ENCODE results near the gene PTCH2. TPM values are rescaled to one million over a fixed set of nuclear protein-coding genes. Genes with fewer than 3 reads are reported as not detected.

The PTCH2 gene
- total and polyA plus RNA-seq, 2 of the 13 experiments (the other 11 are each of a cell fraction or from before 2014, with no cell fraction given) = 0.60 to 1.5 TPM

DNA sequence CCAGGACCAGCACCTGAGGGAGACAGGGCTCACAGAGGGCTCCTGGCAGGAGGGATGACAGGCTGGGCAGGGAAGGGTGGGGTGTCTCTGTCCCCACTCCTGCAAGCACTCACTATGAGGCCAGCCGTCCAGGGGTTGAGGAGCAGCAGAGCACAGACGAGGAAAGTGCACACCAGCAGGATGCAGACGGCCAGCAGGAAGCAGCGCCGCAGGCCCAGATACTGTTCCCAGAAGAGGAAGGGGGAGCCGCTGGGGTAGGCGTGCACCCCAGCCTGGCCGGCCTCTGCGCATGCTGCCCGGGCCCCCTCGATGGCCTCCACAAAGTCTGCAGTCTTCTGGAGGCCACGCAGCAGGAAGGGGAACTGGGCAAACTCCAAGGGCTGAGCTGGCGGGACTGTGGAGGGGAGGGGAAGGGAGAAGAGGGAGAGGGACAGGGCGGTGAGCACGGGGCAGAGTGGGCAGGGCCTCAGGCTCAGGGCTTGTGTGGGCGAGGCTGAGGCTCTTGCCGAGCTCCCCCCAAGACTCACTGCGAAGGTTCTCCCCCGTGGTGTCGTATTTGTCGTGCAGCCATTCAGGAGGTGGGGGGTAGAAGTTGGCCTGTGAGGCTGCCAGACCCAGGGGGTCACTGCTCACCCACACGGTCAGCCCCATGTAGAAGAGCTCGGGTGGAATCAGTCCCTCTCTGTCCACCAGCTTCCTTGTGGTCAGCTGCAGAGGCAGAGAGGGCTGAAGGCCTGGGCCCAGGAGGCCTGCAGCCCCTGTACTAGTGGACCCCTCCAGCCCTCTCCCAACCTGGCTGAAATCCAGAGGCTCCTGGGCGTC lies 16.5 kb downstream of the PTCH2 start (continued):
- TF ChIP-seq ZNF12 (CRISPR knock-in tag; IDR thresholded peaks at IDR 0.05) (0 out of 2 replicates have a peak, but pooled peaks have one; percentile 52), GATA4 (IDR thresholded peaks at IDR 0.05; ENCODE audit: borderline replicate concordance, low read depth) (0 out of 2 replicates have a peak, but pooled peaks have one; percentile 25), TP53 (CRISPR knock-in tag; conservative IDR thresholded peaks at IDR 0.05) (no peak), ZNF20 (CRISPR knock-in tag; IDR thresholded peaks at IDR 0.05) (no peak; the same call in 1 of the 2 replicates), REXO4 (CRISPR knock-in tag; IDR thresholded peaks at IDR 0.05; ENCODE audit: borderline replicate concordance) (no peak), PITX1 (CRISPR knock-in tag; IDR thresholded peaks at IDR 0.05) (no peak; the same call in 1 of the 2 replicates), ZNF430 (CRISPR knock-in tag; IDR thresholded peaks at IDR 0.05) (0 out of 2 replicates have a peak, but pooled peaks have one; percentile 80), CBX5 (CRISPR knock-in tag; IDR thresholded peaks at IDR 0.05; ENCODE audit: borderline replicate concordance) (peak; percentile 12; the same call in 1 of the 2 replicates), FOXP1 (IDR thresholded peaks at IDR 0.05) (no peak), FOXP1 (CRISPR knock-in tag; IDR thresholded peaks at IDR 0.05) (no peak), HNRNPK (IDR thresholded peaks at IDR 0.05; ENCODE audit: low read depth, low read length, poor library complexity, severe bottlenecking) (peak; percentile 65), ZNF225 (CRISPR knock-in tag; IDR thresholded peaks at IDR 0.05) (peak; percentile 68; the same call in 1 of the 2 replicates), POLR2G (IDR thresholded peaks at IDR 0.05; ENCODE audit: low read depth, low read length) (peak; percentile 73), TCF7 (IDR thresholded peaks at IDR 0.05; ENCODE audit: low read depth) (no peak), GABPB1 (CRISPR knock-in tag; IDR thresholded peaks at IDR 0.05) (peak; percentile 69; the same call in 1 of the 2 replicates)
- TF ChIP-seq, protein P1, sequence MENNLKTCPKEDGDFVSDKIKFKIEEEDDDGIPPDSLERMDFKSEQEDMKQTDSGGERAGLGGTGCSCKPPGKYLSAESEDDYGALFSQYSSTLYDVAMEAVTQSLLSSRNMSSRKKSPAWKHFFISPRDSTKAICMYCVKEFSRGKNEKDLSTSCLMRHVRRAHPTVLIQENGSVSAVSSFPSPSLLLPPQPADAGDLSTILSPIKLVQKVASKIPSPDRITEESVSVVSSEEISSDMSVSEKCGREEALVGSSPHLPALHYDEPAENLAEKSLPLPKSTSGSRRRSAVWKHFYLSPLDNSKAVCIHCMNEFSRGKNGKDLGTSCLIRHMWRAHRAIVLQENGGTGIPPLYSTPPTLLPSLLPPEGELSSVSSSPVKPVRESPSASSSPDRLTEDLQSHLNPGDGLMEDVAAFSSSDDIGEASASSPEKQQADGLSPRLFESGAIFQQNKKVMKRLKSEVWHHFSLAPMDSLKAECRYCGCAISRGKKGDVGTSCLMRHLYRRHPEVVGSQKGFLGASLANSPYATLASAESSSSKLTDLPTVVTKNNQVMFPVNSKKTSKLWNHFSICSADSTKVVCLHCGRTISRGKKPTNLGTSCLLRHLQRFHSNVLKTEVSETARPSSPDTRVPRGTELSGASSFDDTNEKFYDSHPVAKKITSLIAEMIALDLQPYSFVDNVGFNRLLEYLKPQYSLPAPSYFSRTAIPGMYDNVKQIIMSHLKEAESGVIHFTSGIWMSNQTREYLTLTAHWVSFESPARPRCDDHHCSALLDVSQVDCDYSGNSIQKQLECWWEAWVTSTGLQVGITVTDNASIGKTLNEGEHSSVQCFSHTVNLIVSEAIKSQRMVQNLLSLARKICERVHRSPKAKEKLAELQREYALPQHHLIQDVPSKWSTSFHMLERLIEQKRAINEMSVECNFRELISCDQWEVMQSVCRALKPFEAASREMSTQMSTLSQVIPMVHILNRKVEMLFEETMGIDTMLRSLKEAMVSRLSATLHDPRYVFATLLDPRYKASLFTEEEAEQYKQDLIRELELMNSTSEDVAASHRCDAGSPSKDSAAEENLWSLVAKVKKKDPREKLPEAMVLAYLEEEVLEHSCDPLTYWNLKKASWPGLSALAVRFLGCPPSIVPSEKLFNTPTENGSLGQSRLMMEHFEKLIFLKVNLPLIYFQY (CRISPR knock-in tag; IDR thresholded peaks at IDR 0.05; ENCODE audit: borderline replicate concordance) = peak; percentile 55; the same call in 1 of the 2 replicates
- TF ChIP-seq, protein P2, sequence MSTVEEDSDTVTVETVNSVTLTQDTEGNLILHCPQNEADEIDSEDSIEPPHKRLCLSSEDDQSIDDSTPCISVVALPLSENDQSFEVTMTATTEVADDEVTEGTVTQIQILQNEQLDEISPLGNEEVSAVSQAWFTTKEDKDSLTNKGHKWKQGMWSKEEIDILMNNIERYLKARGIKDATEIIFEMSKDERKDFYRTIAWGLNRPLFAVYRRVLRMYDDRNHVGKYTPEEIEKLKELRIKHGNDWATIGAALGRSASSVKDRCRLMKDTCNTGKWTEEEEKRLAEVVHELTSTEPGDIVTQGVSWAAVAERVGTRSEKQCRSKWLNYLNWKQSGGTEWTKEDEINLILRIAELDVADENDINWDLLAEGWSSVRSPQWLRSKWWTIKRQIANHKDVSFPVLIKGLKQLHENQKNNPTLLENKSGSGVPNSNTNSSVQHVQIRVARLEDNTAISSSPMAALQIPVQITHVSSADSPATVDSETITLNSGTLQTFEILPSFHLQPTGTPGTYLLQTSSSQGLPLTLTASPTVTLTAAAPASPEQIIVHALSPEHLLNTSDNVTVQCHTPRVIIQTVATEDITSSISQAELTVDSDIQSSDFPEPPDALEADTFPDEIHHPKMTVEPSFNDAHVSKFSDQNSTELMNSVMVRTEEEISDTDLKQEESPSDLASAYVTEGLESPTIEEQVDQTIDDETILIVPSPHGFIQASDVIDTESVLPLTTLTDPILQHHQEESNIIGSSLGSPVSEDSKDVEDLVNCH (CRISPR knock-in tag; IDR thresholded peaks at IDR 0.05) = peak; percentile 69; the same call in 1 of the 2 replicates
- TF ChIP-seq, protein P3, sequence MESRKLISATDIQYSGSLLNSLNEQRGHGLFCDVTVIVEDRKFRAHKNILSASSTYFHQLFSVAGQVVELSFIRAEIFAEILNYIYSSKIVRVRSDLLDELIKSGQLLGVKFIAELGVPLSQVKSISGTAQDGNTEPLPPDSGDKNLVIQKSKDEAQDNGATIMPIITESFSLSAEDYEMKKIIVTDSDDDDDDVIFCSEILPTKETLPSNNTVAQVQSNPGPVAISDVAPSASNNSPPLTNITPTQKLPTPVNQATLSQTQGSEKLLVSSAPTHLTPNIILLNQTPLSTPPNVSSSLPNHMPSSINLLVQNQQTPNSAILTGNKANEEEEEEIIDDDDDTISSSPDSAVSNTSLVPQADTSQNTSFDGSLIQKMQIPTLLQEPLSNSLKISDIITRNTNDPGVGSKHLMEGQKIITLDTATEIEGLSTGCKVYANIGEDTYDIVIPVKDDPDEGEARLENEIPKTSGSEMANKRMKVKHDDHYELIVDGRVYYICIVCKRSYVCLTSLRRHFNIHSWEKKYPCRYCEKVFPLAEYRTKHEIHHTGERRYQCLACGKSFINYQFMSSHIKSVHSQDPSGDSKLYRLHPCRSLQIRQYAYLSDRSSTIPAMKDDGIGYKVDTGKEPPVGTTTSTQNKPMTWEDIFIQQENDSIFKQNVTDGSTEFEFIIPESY (CRISPR knock-in tag; IDR thresholded peaks at IDR 0.05) = no peak; the same call in 1 of the 2 replicates
- TF ChIP-seq, protein P4, sequence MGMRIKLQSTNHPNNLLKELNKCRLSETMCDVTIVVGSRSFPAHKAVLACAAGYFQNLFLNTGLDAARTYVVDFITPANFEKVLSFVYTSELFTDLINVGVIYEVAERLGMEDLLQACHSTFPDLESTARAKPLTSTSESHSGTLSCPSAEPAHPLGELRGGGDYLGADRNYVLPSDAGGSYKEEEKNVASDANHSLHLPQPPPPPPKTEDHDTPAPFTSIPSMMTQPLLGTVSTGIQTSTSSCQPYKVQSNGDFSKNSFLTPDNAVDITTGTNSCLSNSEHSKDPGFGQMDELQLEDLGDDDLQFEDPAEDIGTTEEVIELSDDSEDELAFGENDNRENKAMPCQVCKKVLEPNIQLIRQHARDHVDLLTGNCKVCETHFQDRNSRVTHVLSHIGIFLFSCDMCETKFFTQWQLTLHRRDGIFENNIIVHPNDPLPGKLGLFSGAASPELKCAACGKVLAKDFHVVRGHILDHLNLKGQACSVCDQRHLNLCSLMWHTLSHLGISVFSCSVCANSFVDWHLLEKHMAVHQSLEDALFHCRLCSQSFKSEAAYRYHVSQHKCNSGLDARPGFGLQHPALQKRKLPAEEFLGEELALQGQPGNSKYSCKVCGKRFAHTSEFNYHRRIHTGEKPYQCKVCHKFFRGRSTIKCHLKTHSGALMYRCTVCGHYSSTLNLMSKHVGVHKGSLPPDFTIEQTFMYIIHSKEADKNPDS (CRISPR knock-in tag; IDR thresholded peaks at IDR 0.05) = 0 out of 2 replicates have a peak, but pooled peaks have one; percentile 63

Data from HepG2 (cell line).